ENCODE results near the gene TCF7L1.
A peak's percentile ranks its signal among the peaks of the same experiment; 100 is the strongest.
"Not testable (repeated sequence)": the region's sequence is repeated elsewhere in the genome, so short reads cannot be mapped to it uniquely, and the experiment has no call there.

The TCF7L1 gene

GRCh38 chr2:85184990-85185389 is 51.8 kb downstream of the TCF7L1 start:
- DNase-seq = no peak

- no peak for DNase-seq
These were observed 52.3 kb downstream of the TCF7L1 start for GRCh38 chr2:85185431-85185940.

GRCh38 chr2:85187069-85187468 is 53.9 kb downstream of the TCF7L1 start:
- no peak for DNase-seq

- peak; percentile 70 for DNase-seq
These were observed 55.7 kb downstream of the TCF7L1 start for GRCh38 chr2:85188852-85189251.

GRCh38 chr2:85189606-85190270 is 56.5 kb downstream of the TCF7L1 start:
- DNase-seq = no peak

- no peak for DNase-seq
These were observed 58.0 kb downstream of the TCF7L1 start for GRCh38 chr2:85191157-85191556.

GRCh38 chr2:85194780-85195480 is 61.7 kb downstream of the TCF7L1 start:
- no peak for DNase-seq

GRCh38 chr2:85195956-85196355 is 62.8 kb downstream of the TCF7L1 start:
- DNase-seq = no peak

- DNase-seq = peak; percentile 33
These were observed 66.5 kb downstream of the TCF7L1 start for GRCh38 chr2:85199698-85200097.

GRCh38 chr2:85209887-85210286 is 76.7 kb downstream of the TCF7L1 start:
- no peak for DNase-seq

- no peak for DNase-seq
These were observed 77.3 kb downstream of the TCF7L1 start for GRCh38 chr2:85210511-85210910.

- not testable (repeated sequence) for DNase-seq
These were observed 78.4 kb downstream of the TCF7L1 start for GRCh38 chr2:85211606-85212005.

- DNase-seq = no peak
These were observed 79.6 kb downstream of the TCF7L1 start for GRCh38 chr2:85212841-85213240.

GRCh38 chr2:85213404-85213803 is 80.2 kb downstream of the TCF7L1 start:
- no peak for DNase-seq

GRCh38 chr2:85213901-85214512 is 80.8 kb downstream of the TCF7L1 start:
- no peak for DNase-seq

GRCh38 chr2:85215081-85215447 is 81.9 kb downstream of the TCF7L1 start:
- no peak for DNase-seq

- peak; percentile 86 for DNase-seq
These were observed 82.5 kb downstream of the TCF7L1 start for GRCh38 chr2:85215448-85216401.

GRCh38 chr2:85216927-85217326 is 83.7 kb downstream of the TCF7L1 start:
- DNase-seq = no peak

- DNase-seq = no peak
These were observed 88.0 kb downstream of the TCF7L1 start for GRCh38 chr2:85221067-85221691.

GRCh38 chr2:85222792-85223191 is 89.6 kb downstream of the TCF7L1 start:
- no peak for DNase-seq

- DNase-seq = no peak
These were observed 93.6 kb downstream of the TCF7L1 start for GRCh38 chr2:85226783-85227182.
